CD4-positive, alpha-beta T cell treated with Interferon gamma for 1 hour (primary cell): ENCODE results near the gene CADM2.

Source experiments
- DNase-seq: peaks from one replicate; pipeline ENCODE4 v3.0.0-alpha.2; 2020

Gene CADM2

DNA sequence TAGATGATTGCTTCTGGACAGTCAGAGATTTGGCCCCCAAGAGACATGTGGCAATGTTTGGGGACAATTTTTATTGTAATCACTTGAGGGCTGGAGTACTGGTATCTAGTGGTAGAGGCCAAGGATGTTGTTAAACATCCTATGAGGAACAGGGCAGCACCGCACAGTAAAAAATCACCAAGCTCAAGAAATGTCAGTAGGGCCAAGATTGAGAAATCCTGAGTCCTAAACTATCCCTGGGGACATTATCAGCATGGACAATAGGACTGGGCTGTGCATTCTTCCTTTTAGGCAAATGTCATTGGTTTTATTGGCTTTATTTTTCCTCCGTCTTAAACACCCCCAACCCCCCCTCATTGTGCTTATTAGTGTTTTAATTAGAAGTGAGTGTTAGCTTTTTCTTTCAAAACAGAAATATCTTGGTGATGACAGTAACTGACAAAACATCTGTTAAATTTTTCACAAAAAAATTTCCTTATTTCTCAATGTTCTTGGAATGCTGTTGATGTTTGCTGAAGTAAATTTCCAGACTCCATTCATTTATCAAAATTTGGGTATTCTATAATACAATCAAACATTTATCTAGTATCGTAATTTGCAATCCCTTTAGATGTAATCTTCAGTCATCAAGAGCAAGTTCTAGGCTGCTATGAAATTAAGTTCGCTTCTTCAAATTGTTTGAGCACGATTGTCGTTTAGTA is 1087.8 kb downstream of the CADM2 start:
- no peak for DNase-seq

GRCh38 chr3:86047161-86047560 is 1088.4 kb downstream of the CADM2 start:
- DNase-seq, result no peak

GRCh38 chr3:86051058-86051457 is 1092.3 kb downstream of the CADM2 start:
- DNase-seq, result no peak

- DNase-seq, result no peak
Measured at GRCh38 chr3:86056032-86056431, 1097.2 kb downstream of the CADM2 start.

- DNase-seq, result no peak
Measured at GRCh38 chr3:86056962-86057361, 1098.2 kb downstream of the CADM2 start.

DNA sequence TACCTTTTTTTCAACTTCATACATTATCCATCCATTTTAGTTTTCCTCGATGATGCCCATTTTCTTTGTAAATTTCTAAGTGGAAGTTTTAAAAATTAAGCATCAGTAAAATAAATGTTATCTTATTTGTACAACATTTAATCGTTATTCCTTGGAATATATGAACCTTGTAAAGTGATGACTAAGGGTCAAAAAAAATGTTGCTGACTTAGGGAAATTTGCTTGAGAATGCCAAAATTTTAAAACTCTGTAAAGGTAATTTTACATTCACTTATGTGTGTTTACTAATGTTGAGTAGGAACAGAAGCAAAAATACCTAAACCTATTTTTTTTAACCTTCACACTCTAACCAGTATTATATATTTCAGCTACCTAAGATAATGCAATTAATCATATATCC is 1115.0 kb downstream of the CADM2 start:
- DNase-seq, result no peak

GRCh38 chr3:86087160-86087871 is 1128.5 kb downstream of the CADM2 start:
- no peak for DNase-seq

DNA sequence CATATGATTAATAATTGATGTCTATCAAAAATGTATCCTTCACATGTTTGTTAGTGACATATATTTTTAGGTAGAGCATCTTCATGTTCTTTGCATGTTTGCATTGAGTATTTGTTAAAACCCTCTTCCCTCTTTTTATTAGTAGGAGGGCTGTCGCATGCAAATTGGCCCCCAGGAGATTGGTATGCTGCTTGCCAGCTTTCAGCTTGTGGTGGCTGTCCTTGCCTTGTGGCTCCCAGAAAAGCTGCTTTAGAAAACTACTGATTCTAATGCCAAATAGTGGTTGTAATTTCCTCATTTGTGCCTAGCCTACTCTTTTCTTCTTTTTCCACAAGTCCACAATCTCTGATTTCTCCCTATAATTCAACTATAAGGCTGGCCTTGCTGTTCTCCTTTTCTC is 1145.4 kb downstream of the CADM2 start:
- DNase-seq, result no peak

- no peak for DNase-seq
Measured at GRCh38 chr3:86109434-86109833, 1150.6 kb downstream of the CADM2 start.
